Measurements from ENCODE around the gene LRRC27. TPM values are rescaled to one million over a fixed set of nuclear protein-coding genes. Genes with fewer than 3 reads are reported as not detected.
"Not testable (repeated sequence)": the region's sequence is repeated elsewhere in the genome, so short reads cannot be mapped to it uniquely, and the experiment has no call there.

LRRC27 gene
- total and polyA plus RNA-seq, 10 donors = 6.1 to 29.9 (median 16.6) TPM

- TF ChIP-seq, protein P1, sequence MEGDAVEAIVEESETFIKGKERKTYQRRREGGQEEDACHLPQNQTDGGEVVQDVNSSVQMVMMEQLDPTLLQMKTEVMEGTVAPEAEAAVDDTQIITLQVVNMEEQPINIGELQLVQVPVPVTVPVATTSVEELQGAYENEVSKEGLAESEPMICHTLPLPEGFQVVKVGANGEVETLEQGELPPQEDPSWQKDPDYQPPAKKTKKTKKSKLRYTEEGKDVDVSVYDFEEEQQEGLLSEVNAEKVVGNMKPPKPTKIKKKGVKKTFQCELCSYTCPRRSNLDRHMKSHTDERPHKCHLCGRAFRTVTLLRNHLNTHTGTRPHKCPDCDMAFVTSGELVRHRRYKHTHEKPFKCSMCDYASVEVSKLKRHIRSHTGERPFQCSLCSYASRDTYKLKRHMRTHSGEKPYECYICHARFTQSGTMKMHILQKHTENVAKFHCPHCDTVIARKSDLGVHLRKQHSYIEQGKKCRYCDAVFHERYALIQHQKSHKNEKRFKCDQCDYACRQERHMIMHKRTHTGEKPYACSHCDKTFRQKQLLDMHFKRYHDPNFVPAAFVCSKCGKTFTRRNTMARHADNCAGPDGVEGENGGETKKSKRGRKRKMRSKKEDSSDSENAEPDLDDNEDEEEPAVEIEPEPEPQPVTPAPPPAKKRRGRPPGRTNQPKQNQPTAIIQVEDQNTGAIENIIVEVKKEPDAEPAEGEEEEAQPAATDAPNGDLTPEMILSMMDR (IDR thresholded peaks at IDR 0.05 in 8 of 11, conservative IDR thresholded peaks at IDR 0.05 in 3 of 11) = no peak
- TF ChIP-seq POLR2A (IDR thresholded peaks at IDR 0.05) (no peak), POLR2AphosphoS5 (IDR thresholded peaks at IDR 0.05) (no peak)
- Histone ChIP-seq H3K27ac (no peak overlapping the region), H3K4me3 (no peak overlapping the region), H3K36me3 (no peaks in the 10 kb centered on the region), H3K4me1 (peaks cover 0 to 17% (median 3%) of the 10 kb centered on the region in 6 donors), H3K27me3 (replicated peaks in 1 of 7) (peaks cover 0 to 30% (median 0%) of the 10 kb centered on the region in 7 donors), H3K9me3 (peaks cover 0 to 15% (median 9%) of the 10 kb centered on the region in 8 donors)
- 57 to 86% (median 76%) methylated on average over 10 to 16 of the region's 16 CpGs for WGBS, 5 donors
- DNase-seq = no peak
- intact Hi-C loops (cut with DNase I; ENCODE audit: low total_unique reads) = no loop called here
Observed at GRCh38 chr10:132293201-132293812, 38.7 kb upstream of the LRRC27 start.

DNA sequence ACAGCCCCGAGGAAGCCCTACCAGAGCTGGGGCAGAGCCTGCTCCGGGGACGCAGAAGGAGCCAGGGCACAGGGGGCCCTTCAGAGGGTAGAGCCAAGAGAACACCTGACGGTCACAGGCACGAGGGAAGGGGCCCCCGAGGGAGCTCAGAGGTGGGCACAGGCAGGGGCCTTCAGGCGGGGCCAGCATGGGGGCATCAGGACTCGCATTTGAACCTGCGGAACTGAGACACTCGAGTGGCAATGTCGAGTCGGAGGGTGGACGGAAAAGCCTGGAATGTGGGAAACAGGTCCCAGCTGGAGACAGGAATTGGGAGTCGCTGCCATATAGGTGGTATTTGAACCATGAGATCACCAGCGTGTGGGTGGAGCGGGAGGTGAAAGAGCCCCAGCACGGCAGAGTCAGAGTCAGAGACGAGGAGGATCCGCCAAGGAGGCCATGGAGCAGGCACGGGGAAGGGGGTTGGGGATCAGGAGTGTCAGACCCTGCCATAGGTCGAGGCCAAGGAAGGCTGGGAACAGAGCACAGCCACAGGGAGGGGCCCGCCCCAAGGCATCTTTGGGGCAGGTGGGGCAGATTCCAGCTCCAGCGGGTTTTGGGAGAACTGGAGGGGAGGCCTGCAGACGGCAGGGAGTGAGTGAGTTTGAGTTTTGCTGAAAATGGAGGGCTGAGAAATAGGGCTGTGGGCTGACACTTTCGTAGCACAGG is 38.0 kb upstream of the LRRC27 start:
- H3K27ac ChIP-seq = no peak overlapping the region
- intact Hi-C loops (cut with DNase I; ENCODE audit: low total_unique reads) = no loop called here
- no peaks in the 10 kb centered on the region for H3K36me3 ChIP-seq
- WGBS, 5 donors = 79 to 90% (median 83%) methylated on average over 25 of the region's 25 CpGs
- TF ChIP-seq POLR2A (IDR thresholded peaks at IDR 0.05) = no peak
- TF ChIP-seq, protein P1 (IDR thresholded peaks at IDR 0.05 in 8 of 11, conservative IDR thresholded peaks at IDR 0.05 in 3 of 11) = no peak
- no peak for TF ChIP-seq POLR2AphosphoS5 (IDR thresholded peaks at IDR 0.05)
- H3K27me3 ChIP-seq (replicated peaks in 1 of 7) = peaks cover 0 to 30% (median 0%) of the 10 kb centered on the region in 7 donors
- H3K9me3 ChIP-seq = peaks cover 0 to 8% (median 3%) of the 10 kb centered on the region in 8 donors
- no peak overlapping the region for H3K4me3 ChIP-seq
- peak; percentile 67 for DNase-seq
- peaks cover 0 to 17% (median 3%) of the 10 kb centered on the region in 6 donors for H3K4me1 ChIP-seq

GRCh38 chr10:132294561-132295318 is 37.3 kb upstream of the LRRC27 start:
- Histone ChIP-seq H3K27ac (no peak overlapping the region), H3K36me3 (no peaks in the 10 kb centered on the region), H3K4me3 (no peak overlapping the region), H3K27me3 (replicated peaks in 1 of 7) (peaks cover 0 to 30% (median 0%) of the 10 kb centered on the region in 7 donors), H3K9me3 (peaks cover 0 to under 1% (median 0%) of the 10 kb centered on the region in 8 donors), H3K4me1 (peaks cover 0 to 17% (median 3%) of the 10 kb centered on the region in 6 donors)
- 71 to 82% (median 74%) methylated on average over 20 to 23 of the region's 23 CpGs for WGBS, 5 donors
- peak; percentile 49 for DNase-seq
- intact Hi-C loops (cut with DNase I; ENCODE audit: low total_unique reads) = no loop called here
- TF ChIP-seq POLR2AphosphoS5 (IDR thresholded peaks at IDR 0.05) (no peak), POLR2A (IDR thresholded peaks at IDR 0.05) (no peak)
- TF ChIP-seq, protein P1 (IDR thresholded peaks at IDR 0.05 in 8 of 11, conservative IDR thresholded peaks at IDR 0.05 in 3 of 11) = no peak

DNA sequence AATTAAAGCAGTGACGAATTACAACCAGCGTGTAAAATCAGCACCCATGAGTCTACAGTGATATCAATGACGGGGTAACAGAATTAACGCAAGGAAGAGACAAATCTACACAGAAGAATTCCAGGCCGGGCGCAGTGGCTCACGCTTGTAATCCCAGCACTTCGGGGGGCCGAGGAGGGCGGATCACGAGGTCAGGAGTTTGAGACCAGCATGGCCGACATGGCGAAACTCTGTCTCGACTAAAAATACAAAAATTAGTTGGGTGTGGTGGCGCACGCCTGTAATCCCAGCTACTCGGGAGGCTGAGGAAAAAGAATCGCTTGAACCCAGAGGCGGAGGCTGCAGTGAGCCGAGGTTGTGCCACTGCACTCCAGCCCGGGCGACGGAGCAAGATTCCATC is 36.5 kb upstream of the LRRC27 start:
- H3K4me1 ChIP-seq = peaks cover 0 to 17% (median 3%) of the 10 kb centered on the region in 6 donors
- H3K36me3 ChIP-seq; H3K4me3 ChIP-seq; H3K27ac ChIP-seq; H3K9me3 ChIP-seq; intact Hi-C loops (cut with DNase I; ENCODE audit: low total_unique reads): not testable (repeated sequence)
- WGBS, 5 donors = 88 to 94% (median 92%) methylated on average over 23 of the region's 23 CpGs
- DNase-seq = peak; percentile 59
- peaks cover 0 to 30% (median 0%) of the 10 kb centered on the region in 7 donors for H3K27me3 ChIP-seq (replicated peaks in 1 of 7)

Data from spleen (tissue), 11 donors.